A673 (cell line): ENCODE measurements around the gene ILF3. TPM values are rescaled to one million over a fixed set of nuclear protein-coding genes. Genes with fewer than 3 reads are reported as not detected.

Experiments
- BruUV-seq: library from RNA; stranded (reverse); fragments of 400-500 nt; replicated peaks from 2 replicates; lab custom pipeline; 2021; lab: Mats Ljungman, UMichigan
- CTCF ChIA-PET: fragments of 300-600 bp; sonication (Branson Sonifier 250); formaldehyde crosslinking; loops from one replicate; lab custom pipeline; 2022; ENCODE audit warnings: antibody characterized with exemption; lab: Charles Lee
- POLR2A ChIA-PET: fragments of 300-600 bp; sonication (Branson Sonifier 250); formaldehyde crosslinking; loops from one replicate; lab custom pipeline; 2022; ENCODE audit warnings: antibody characterized with exemption; ENCODE audit not compliant: low non-redundant PET; lab: Charles Lee
- DNase-seq: peaks from one replicate; pipeline ENCODE4 v3.0.0-alpha.2; 2015; ENCODE audit warnings: low spot score
- H3K27ac ChIP-seq: fragments of 200-600 bp; sonication (generic); 2 replicates; pipeline ENCODE4 v1.5.1; 2016; ENCODE audit warnings: mixed run types, low read depth, mild to moderate bottlenecking, mixed read lengths, antibody characterized with exemption, low read length; ENCODE audit not compliant: poor library complexity, severe bottlenecking
- H3K27me3 ChIP-seq: fragments of 200-600 bp; sonication (generic); replicated peaks from 2 replicates; pipeline ENCODE4 v1.6.1; 2017; ENCODE audit warnings: mixed run types, low read depth, mild to moderate bottlenecking, mixed read lengths, antibody characterized with exemption, low read length; ENCODE audit not compliant: insufficient read depth, poor library complexity
- H3K36me3 ChIP-seq: fragments of 200-600 bp; sonication (generic); 2 replicates; pipeline ENCODE4 v1.6.1; 2016; ENCODE audit warnings: mixed run types, mild to moderate bottlenecking, mixed read lengths, antibody characterized with exemption, low read length; ENCODE audit not compliant: insufficient read depth, poor library complexity, severe bottlenecking
- H3K4me1 ChIP-seq: fragments of 200-600 bp; sonication (generic); 2 replicates; pipeline ENCODE4 v1.6.1; 2017; ENCODE audit warnings: mixed run types, mild to moderate bottlenecking, mixed read lengths, antibody characterized with exemption, low read length; ENCODE audit not compliant: insufficient read depth, poor library complexity, severe bottlenecking
- H3K4me3 ChIP-seq: fragments of 200-600 bp; sonication (generic); 2 replicates; pipeline ENCODE4 v1.5.1; 2016; ENCODE audit warnings: low read depth, mixed run types, mild to moderate bottlenecking, mixed read lengths, low read length; ENCODE audit not compliant: poor library complexity, severe bottlenecking
- H3K9me3 ChIP-seq: fragments of 200-600 bp; sonication (generic); 2 replicates; pipeline ENCODE4 v1.6.1; 2016; ENCODE audit warnings: mixed run types, low read depth, mild to moderate bottlenecking, mixed read lengths, antibody characterized with exemption, low read length; ENCODE audit not compliant: poor library complexity, severe bottlenecking
- EZH2 ChIP-seq: fragments of 200-600 bp; sonication (generic); IDR thresholded peaks from 2 replicates; pipeline ENCODE4 v1.6.1; 2017; ENCODE audit warnings: borderline replicate concordance, low read depth, mild to moderate bottlenecking, mixed read lengths, antibody characterized with exemption, low read length; ENCODE audit not compliant: poor library complexity, severe bottlenecking
- intact Hi-C: fragments of 100-400 bp; cut with micrococcal nuclease; formaldehyde crosslinking; loops from one replicate; pipeline ENCODE4 v1.10.0; 2022; ENCODE audit not compliant: unreplicated experiment
- total RNA-seq: library from RNA; stranded (reverse); gene quantifications from 2 replicates; pipeline ENCODE4 v1.2.3, GENCODE V29; 2021
- TF ChIP-seq, protein P1 (sequence below): fragments of 300-800, 200-600 bp; sonication (generic); conservative IDR thresholded peaks from 2 replicates; pipeline ENCODE4 v1.5.1; 2017; ENCODE audit warnings: low read depth, mild to moderate bottlenecking, antibody characterized with exemption, low read length, moderate library complexity, mixed read lengths

The ILF3 gene
- total RNA-seq, 1 experiment from 2014 or later = 683 TPM

DNA sequence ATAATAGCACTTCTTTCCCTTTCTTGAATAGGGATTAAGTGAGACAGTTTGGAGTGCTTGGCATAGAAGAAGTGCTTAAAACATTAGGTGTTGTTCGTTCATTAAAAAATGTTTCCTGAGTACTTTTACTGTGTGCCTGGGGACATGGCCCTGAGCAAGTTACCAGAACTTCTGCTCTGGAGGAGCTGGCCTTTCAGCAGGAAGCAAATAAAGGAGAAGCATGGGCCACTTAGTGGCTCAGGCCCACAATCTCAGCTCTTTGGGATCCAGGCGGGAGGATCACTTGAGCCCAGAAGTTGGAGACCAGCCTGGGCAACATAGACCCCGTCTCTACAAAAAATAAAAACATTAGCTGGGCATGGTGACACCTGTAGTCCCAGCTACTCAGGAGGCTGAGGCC, 69.4 kb downstream of the ILF3 start:
- ChIA-PET CTCF (no interaction called here), POLR2A (interaction anchor here (0.8 kb wide), 1 partner anchor 115 kb away, joined by 4 read pairs; no protein-coding TSS in a partner anchor)
- peak overlapping the region; percentile 53 for H3K27ac ChIP-seq
- H3K36me3 ChIP-seq = no peaks in the 10 kb centered on the region
- TF ChIP-seq, protein P1, sequence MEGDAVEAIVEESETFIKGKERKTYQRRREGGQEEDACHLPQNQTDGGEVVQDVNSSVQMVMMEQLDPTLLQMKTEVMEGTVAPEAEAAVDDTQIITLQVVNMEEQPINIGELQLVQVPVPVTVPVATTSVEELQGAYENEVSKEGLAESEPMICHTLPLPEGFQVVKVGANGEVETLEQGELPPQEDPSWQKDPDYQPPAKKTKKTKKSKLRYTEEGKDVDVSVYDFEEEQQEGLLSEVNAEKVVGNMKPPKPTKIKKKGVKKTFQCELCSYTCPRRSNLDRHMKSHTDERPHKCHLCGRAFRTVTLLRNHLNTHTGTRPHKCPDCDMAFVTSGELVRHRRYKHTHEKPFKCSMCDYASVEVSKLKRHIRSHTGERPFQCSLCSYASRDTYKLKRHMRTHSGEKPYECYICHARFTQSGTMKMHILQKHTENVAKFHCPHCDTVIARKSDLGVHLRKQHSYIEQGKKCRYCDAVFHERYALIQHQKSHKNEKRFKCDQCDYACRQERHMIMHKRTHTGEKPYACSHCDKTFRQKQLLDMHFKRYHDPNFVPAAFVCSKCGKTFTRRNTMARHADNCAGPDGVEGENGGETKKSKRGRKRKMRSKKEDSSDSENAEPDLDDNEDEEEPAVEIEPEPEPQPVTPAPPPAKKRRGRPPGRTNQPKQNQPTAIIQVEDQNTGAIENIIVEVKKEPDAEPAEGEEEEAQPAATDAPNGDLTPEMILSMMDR = no peak
- TF ChIP-seq EZH2 = no peak
- DNase-seq = no peak
- peaks cover 18% of the 10 kb centered on the region for H3K4me1 ChIP-seq
- intact Hi-C loops = no loop called here
- BruUV-seq = no TSS peak
- no peaks in the 10 kb centered on the region for H3K27me3 ChIP-seq
- no peaks in the 10 kb centered on the region for H3K9me3 ChIP-seq
- H3K4me3 ChIP-seq = no peak overlapping the region

DNA sequence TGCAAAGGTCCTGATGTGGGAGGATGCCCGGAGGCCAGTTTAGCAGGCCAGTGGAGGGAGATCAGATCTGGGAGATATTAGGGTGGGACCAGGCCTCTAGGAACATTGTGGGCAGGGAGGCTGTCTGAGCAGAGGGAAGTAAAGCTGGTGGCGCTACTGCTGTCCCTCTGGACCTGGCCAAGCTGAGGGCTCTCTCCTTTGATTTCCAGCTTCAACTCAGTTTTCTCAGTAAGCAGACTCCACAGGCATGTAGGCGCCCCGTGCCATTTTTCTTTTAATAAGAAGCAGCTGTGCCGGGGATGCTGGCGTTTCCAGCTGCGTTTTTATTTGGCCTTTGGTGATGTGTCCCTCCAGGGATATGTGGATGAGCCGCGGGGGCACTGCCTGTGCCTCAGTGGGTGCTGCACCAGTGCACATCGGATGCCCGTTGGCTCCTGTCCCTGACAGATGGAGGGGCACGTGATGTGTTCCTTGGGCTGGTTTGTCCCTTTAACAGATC, 70.5 kb downstream of the ILF3 start:
- TF ChIP-seq EZH2 = no peak
- TF ChIP-seq, protein P1 = no peak
- Histone ChIP-seq H3K4me3 (no peak overlapping the region), H3K4me1 (peaks cover 14% of the 10 kb centered on the region), H3K9me3 (no peaks in the 10 kb centered on the region), H3K27ac (peak overlapping the region; percentile 54), H3K36me3 (no peaks in the 10 kb centered on the region), H3K27me3 (no peaks in the 10 kb centered on the region)
- intact Hi-C loops = no loop called here
- peak; percentile 69 for DNase-seq
- BruUV-seq = no TSS peak
- CTCF ChIA-PET = no interaction called here
- POLR2A ChIA-PET = no interaction called here

DNA sequence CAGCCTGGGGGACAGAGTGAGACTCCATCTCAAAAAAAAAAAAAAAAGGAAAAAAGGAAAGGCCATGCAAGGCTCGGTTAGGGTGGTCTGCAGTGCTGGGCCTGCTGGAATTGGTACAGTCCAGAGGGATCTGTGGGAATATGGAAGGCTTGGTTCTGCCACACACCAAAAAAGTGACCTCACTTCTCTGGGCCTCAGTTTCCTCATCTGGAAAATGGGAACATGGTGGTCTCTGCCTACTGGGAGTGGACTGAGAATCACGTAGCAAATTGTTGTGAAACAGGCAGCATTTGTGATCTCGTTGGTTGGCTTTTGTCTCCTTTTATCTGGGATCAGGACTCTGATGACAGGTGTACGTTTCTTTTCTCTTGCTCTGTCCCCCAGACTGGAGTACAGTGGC, 71.3 kb downstream of the ILF3 start:
- Histone ChIP-seq H3K4me3 (no peak overlapping the region), H3K36me3 (no peaks in the 10 kb centered on the region), H3K4me1 (peaks cover 14% of the 10 kb centered on the region), H3K27me3 (no peaks in the 10 kb centered on the region), H3K27ac (peak overlapping the region; percentile 13), H3K9me3 (no peaks in the 10 kb centered on the region)
- DNase-seq = no peak
- ChIA-PET CTCF (no interaction called here), POLR2A (no interaction called here)
- intact Hi-C loops = no loop called here
- no TSS peak for BruUV-seq
- TF ChIP-seq, protein P1 = no peak
- TF ChIP-seq EZH2 = no peak
